DMS 273 treated with DMSO at 0.1 percent for 48 hours (cell line): Measurements from ENCODE around the gene INPP5A.
"Not testable (repeated sequence)": the region's sequence is repeated elsewhere in the genome, so short reads cannot be mapped to it uniquely, and the experiment has no call there.

Experiments
- DNase-seq: peaks from one replicate; lab custom pipeline; 2025; lab: John Stamatoyannopoulos, UW

Gene INPP5A

DNA sequence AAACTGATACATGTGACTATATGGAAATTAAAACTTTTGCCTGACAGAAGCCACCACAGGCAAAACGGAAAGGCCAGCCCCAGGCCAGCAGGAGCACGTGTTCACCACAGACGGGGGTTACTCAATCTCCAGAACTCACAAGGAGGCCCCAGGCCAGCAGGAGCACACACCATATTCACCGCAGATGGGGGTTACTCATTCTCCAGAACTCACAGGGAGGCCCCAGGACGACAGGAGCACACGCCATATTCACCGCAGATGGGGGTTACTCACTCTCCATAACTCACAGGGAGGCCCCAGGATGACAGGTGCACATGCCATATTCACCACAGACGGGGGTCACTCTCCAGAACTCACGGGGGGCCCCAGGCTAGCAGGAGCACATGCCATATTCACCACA, 186.9 kb downstream of the INPP5A start:
- DNase-seq: no peak

GRCh38 chr10:132725202-132725601, 187.6 kb downstream of the INPP5A start:
- no peak for DNase-seq

- DNase-seq: no peak
Measured at GRCh38 chr10:132726194-132726593, 188.6 kb downstream of the INPP5A start.

- no peak for DNase-seq
Measured at GRCh38 chr10:132726951-132727350, 189.4 kb downstream of the INPP5A start.

DNA sequence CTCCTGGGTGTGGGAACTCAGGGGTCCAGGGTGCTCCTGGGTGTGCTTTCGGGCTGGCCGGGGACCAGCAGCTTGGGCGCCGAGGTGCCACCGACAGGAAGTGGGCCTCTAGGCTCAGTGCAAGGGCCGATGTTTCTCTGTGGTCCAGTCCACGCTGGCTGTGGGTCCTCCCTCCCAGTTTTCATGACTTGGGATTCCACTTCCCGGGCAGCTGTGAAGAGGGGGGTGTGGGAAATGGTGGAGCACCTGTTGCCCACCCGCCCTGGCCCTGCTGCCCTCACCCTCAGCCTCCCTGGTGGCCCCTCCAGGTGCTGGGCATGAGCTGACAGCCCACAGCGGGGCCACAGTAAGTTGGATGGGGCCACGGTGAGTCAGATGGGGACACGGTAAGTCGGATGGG, 189.8 kb downstream of the INPP5A start:
- DNase-seq: no peak

- DNase-seq: no peak
Measured at GRCh38 chr10:132728321-132728720, 190.7 kb downstream of the INPP5A start.

DNA sequence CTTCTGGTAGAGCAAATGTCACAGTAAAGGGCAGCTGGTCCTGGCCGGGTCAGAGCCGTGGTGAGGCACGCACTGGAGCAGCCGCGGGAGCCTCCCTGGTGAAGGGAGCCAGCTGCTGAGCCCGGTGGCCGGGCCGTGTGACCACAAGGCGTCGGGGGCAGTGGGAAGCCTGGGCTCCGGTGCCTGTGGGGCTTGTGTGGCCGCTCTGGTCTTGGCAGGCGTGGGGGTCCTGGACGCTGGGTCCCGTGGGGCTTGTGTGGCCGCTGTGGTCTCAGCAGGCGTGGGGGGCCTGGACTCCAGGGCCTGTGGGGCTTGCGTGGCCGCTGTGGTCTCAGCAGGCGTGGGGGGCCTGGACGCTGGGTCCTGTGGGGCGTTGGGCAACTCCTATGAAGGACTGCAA, 191.2 kb downstream of the INPP5A start:
- no peak for DNase-seq

DNA sequence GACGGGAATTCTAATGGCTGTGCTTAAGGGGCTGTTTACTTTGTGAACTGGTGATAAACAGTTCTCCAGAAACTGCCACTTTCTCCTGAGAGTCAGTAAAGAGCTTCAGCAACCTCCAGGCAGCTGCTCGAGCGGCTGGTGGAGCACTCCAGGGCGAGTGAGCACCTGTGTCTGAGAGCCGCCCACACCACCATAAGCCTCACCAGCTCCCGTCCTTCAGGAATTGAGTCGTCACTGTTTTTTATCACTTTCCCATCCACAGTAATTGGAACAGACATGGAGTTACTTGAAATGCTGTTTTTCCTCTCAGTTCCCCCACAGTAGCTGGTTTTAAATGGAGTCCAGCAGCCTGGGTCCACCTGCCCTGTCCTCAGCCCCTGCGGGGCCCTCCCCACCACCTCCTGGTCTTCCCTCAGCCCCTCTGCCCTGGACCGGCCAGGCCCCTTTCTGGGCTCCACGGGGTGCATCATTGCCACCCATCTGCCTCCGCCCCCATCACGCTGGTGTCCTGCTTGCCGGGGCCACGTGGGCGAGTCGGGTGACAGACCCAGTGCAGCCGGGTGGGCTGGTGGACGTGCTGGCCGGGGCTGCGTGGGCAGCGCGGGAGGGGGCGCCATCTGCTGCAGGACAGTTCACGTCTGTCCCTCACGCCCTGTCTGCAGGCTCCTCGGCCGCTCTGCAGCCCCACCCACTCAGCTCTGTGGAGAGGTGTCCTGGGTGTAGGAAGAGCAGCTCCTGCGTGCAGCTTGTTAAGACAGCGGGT, 192.4 kb downstream of the INPP5A start:
- DNase-seq: no peak

- no peak for DNase-seq
Measured at GRCh38 chr10:132730573-132730953, 193.0 kb downstream of the INPP5A start.

DNA sequence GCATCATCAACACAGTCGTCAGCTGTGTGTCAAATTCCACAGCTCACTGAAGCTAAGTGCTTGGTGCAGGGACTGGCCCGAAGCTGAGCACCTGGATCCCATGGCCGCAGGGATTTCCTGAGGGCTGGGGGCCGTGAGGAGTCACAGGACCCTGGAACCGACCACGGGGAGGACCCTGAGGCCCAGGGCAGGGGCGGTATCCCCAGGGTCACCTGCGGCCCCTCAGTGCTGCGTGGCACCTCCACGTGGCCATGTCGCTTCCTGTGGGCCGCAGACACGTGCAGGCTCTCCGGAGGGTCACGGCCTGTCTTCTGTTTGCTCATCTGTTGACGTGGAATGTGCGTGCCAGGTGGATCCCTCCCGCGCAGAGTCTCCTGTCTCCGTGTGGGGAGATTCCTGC, 194.9 kb downstream of the INPP5A start:
- no peak for DNase-seq

GRCh38 chr10:132733926-132734325, 196.3 kb downstream of the INPP5A start:
- DNase-seq: no peak

DNA sequence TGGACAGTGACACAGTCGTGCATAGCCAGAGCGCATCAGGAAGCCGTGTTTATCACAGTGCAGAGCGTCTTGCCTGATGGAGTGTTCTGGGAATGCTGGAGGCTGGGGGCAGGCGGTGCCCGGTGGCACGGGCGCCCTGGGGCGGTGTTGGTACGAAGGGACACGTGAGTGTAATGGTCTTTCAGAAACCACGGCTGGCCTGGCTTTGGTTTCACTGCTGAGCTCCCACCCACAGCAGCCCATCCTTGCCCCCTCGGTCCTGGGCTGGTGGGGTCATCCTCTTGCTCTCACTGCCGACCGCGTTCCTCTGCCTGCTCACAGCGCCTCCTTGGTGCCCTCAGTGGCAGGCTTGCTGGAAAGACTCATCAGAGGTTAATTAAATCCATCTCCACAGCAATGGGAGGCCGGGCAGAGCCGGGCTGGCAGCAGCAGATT, 197.8 kb downstream of the INPP5A start:
- no peak for DNase-seq

- no peak for DNase-seq
Measured at GRCh38 chr10:132735923-132736391, 198.4 kb downstream of the INPP5A start.

- DNase-seq: no peak
Measured at GRCh38 chr10:132737390-132738048, 199.9 kb downstream of the INPP5A start.

GRCh38 chr10:132738454-132739224, 201.1 kb downstream of the INPP5A start:
- DNase-seq: no peak

- DNase-seq: no peak
Measured at GRCh38 chr10:132739225-132739613, 201.6 kb downstream of the INPP5A start.

DNA sequence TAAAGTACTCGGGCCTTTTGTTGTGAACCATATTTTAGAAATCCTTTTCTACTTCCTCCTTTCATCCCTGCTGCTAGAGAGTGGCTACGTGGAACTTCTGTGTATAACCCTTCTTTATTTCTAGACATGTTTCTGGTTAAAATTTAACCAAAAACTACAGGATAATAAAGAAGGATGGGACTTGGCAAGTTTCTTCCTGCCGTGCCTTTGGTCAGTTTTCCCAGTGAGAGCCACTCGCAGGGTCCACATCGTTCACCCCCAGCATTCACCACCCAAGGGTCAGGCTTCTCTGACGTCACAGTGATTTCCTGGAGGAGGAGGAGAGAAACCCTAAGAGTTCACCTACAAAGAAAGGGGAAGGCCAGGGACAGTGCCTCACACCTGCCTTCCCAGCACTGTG, 203.0 kb downstream of the INPP5A start:
- DNase-seq: no peak

DNA sequence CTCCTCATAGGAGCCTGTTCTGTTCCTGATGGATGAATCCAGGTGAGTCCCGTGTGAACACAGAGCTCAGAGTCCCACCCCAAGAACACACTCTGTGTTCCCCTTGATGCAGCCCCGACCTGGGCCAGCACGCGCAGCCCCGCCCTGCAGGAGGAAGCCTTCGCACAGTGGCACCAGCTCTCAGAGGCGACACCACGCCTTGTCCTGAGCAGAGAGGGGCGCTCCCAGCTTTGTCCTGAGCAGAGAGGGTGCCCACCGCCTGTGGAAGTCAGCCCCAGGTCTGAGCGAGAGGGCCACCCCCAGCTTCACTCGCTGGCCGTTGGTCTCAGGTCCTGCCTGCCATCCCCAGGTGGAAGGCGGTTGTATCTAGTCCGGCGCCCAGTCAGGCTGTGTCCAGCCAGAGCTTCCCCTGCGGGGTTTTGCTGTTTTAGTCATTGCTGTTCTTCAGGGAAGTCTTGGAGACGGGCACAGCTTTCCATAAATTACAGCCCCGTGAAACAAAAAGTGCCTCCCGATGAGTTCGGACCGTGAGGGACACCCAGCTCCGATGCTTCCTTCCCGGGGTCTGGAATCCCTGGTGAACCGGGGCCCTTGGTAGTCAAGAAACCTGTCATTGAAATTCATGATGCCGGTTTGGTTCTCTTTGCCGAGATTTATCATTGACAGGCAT, 204.7 kb downstream of the INPP5A start:
- DNase-seq: no peak

- no peak for DNase-seq
Measured at GRCh38 chr10:132742837-132743194, 205.2 kb downstream of the INPP5A start.

- not testable (repeated sequence) for DNase-seq
Measured at GRCh38 chr10:132743196-132743924, 205.8 kb downstream of the INPP5A start.

GRCh38 chr10:132743925-132744490, 206.4 kb downstream of the INPP5A start:
- DNase-seq: no peak
